GM18873 (cell line): ENCODE data around the gene RIBC1.
"Not testable (repeated sequence)": the region's sequence is repeated elsewhere in the genome, so short reads cannot be mapped to it uniquely, and the experiment has no call there.

Experiments used
- ATAC-seq: cut with Tn5 transposase; IDR thresholded peaks from one replicate; pipeline ENCODE4 v1.9.1; 2021; ENCODE audit warnings: mild to moderate bottlenecking, moderate library complexity, moderate number of reproducible peaks; ENCODE audit not compliant: unreplicated experiment, low FRiP score

RIBC1 gene

GRCh38 chrX:53433651-53434639, 11.3 kb downstream of the RIBC1 start, which contains the start of gene HSD17B10:
TSS of gene HSD17B10 (minus strand) at chrX:53434370. CDS start at chrX:53434345, 25 bp downstream.
- peak; percentile 71 for ATAC-seq

DNA sequence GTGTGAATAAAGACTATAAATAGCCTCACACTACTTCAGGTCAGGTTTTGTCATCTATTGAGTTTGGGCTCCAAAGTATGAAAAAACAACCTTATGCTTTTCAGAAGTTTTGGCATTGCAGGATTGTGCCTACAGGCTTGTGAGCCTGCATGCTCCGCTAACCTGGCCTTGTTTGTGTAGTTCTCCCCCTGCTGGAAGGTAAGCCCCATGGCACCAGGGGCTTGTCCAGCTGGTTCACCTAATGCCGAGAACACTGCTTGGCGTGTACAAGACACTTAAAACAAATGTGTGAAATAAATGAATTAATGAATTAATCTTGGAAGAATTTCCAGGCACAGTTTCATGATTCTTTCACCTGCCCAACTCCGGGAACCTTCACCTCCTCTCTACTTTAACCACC, 13.3 kb downstream of the RIBC1 start:
- ATAC-seq: no peak

DNA sequence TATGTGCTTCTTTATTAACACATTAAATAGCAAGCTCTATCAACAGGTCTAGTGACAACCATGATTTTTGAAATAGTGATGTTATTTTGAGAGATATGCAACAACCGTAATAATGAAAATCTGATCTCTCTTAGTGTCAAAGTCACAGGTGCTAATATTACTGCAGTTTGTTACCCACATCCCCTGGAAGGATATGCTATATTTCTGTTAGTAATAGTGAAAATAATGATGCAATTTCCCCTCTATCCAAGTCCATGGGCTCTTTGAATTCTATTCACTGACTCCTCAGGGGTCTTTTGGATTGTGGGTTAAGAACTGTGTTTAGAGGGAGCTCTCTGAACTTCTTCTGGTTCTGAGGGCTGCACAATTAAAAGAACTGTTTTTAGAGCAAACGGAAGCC, 14.5 kb downstream of the RIBC1 start:
- no peak for ATAC-seq

GRCh38 chrX:53438174-53438831, 15.6 kb downstream of the RIBC1 start:
- ATAC-seq: no peak

DNA sequence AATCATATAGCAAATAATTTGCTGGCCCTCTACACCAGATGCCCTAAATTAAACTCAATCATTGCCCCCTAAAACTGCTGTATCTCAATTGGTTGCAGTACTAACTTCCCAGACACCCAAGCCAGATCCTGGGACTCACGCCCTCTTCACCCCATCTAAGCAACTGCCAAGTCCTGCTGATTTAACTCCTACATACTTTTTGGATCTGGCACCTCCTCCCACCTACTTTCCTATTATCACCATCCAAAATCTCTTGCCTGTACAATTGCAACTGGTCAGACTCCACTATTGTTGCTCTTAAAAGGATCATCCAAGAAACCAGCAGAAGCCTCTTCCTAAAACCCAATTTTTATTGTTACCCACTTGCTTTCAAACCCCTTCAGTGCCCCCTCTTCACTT, 16.2 kb downstream of the RIBC1 start:
- ATAC-seq: no peak

- no peak for ATAC-seq
These were observed 17.4 kb downstream of the RIBC1 start for GRCh38 chrX:53440101-53440500.

DNA sequence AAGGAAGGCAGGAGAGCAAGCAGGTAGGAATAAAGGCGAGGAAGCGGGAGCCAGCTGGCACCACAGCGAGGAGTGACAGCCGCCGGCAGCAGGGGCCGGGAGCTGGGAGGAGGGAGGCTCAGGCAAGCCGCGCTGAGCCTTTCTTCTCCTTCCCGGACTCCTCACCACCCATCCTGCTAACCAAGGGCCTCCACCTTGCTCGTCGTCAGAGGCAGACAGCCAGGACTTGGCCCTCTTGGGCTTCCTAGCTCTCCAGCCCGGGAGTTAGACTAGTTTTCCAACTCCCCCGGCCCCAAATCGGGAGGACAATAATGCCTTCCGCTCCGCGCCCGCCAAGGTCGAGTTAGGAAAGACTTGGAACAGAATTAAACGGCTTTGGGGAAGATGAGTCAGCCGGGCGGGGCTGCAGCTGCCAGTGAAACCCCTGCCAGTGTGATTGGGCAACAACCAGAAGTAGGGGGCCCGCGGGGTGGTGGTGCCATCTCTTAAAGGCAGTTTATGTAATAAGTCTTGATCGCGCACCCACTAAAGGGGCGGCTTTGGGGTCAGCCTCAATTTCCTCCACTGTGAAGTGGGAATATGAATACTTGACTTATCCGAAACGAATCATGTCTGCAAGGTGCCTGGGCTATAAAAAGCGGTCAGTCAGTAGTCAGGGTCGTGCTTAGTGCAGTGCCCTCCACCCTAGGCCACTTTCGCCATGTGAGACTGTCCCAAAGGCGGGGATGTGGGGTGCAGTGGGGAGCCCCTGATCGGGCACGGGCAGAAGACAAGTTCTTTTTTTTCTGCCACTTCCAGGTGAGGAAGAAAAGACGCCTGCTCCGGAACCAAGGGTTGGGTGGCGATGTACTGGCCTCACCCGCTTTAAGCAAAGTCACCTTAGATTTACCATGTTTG, 18.2 kb downstream of the RIBC1 start:
- no peak for ATAC-seq

DNA sequence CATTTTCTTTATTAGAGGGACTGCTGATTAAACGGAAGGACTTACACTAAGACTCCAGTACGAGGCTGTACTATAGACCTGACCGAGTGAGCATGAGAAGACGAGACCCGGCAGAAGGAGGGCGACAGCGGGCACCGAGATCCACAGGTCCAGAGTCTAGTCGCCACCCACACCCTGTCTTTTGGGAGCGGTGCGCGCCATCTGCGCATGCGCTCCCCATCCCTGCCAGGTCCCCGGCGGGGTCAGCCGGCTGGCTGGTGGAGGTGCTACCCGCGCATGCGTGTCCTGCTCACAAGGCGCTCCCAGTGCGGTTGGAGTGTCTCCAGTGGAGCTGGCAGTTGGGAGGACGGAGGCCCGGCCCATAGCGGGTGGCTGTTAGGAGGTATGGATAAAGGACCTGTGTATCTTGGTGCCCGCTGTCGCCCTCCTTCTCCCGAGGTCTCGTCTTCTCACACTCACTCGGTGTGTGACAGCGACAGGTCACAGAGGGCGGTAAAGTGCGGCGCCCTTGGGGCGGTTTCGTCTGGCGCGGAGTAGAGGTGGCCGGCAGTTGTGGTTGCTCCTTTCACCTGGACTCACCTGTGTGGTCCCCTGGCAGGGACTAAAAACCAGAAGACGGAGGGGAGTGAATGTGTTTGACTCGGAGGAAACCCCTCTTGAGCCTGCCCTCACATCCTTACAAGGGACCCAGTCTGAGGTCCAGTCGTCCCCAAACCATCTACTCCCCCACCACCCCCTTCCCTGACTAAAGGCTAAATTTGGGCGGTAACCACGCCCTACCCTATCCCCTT, 19.1 kb downstream of the RIBC1 start:
- ATAC-seq: peak; percentile 73

DNA sequence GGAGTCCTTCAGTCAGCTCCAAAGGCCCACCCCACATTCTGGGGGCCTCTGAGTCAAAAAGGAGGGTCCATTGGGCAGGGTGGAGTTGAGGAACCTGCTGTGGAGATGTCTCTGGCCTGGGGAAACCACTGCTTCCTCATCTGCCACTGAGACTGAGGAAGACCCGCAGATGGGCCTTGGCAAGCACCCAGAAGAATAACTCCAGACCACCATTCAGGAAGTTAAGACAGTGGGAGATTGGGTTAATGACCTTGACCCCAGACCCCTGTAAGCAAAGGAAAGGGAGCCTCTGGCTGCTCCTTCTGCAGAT, 19.6 kb downstream of the RIBC1 start:
- ATAC-seq: no peak

GRCh38 chrX:53445977-53446376, 23.3 kb downstream of the RIBC1 start:
- ATAC-seq: no peak

- no peak for ATAC-seq
These were observed 24.8 kb downstream of the RIBC1 start for GRCh38 chrX:53447441-53447840.

GRCh38 chrX:53449632-53450031, 27.0 kb downstream of the RIBC1 start:
- no peak for ATAC-seq

DNA sequence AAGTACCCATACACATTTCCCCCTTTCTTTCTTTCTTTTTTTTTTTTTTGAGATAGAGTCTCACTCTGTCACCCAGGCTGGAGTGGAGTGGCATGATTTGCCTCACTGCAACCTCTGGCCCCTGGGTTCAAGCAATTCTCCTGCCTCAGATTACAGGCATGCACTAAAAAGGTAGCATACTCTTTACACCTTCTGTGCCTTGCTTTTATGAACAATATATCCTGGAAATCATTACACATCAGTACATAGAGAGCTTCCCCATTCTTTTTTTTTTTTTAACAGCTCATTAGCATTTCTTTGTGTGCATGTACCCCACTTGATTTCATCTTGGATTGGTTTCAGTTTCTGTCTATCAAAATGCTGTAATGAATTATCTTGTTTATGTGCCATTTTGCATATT, 30.1 kb downstream of the RIBC1 start:
- ATAC-seq: no peak

- no peak for ATAC-seq
These were observed 33.6 kb downstream of the RIBC1 start for GRCh38 chrX:53456254-53456653.

DNA sequence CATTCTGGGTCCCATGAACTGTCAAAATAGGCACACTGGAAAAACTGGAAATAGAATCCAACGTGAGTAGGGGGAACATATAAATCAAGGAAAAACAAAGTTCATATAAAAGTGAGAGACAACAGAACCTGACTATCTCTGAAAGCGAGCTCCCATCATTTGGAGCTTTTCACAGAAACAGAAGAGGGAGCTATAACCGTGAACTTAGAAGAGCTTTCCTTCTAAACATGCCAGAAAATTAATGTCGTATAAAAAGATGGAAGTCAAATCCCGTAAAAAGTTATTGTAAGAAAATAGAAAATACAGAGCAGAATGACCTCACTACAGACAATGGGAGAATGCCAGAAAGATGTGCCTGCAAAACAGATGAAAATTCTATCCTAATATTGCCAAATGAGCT, 35.4 kb downstream of the RIBC1 start:
- no peak for ATAC-seq

DNA sequence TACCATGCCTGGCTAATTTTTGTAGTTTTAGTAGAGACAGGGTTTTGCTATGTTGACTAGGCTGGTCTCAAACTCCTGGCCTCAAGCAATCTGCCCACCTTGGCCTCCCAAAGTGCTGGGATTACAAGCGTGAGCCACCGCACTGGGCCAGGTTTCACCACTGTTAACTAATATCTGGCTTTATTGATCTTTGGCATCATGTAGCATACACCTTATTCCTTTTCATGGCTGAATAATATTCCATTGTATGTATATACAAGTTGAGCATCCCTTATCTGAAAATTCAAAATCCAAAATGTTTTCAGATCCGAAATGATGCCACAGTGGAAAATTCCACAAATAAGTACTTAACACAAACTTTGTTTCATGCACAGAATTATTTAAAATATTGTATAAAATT, 46.0 kb downstream of the RIBC1 start:
- ATAC-seq: not testable (repeated sequence)

GRCh38 chrX:53471346-53471745, 48.7 kb downstream of the RIBC1 start:
- no peak for ATAC-seq

- no peak for ATAC-seq
These were observed 52.0 kb downstream of the RIBC1 start for GRCh38 chrX:53474707-53475106.

DNA sequence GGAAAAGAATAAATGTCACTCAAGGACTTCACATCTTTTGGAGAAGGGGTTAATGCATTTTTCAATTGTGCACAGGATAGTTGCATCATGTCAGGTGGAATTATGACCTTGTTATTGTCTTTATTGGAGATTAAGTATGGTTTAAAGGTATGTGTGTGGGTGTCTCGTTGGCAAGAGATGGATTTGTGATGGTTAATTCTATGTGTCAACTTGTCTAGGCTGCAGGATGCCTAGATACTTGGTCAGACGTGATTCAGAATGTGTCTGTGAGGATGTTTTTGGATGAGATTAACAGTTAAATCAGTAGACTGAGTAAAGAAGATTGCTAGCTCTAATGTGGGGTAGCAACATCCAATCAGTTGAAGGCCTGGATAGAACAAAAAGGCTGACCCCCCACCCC, 53.7 kb downstream of the RIBC1 start:
- ATAC-seq: no peak

- ATAC-seq: no peak
These were observed 56.6 kb downstream of the RIBC1 start for GRCh38 chrX:53479301-53479700.
